Large intestine (tissue), 3 donors: Measurements from ENCODE around the gene ACOXL. TPM values are rescaled to one million over a fixed set of nuclear protein-coding genes. Genes with fewer than 3 reads are reported as not detected.
"Not testable (repeated sequence)": the region's sequence is repeated elsewhere in the genome, so short reads cannot be mapped to it uniquely, and the experiment has no call there.

Source experiments
- DNase-seq, 2 donors: peaks; one replicate each; pipeline versions ENCODE4 v3.0.0 to v3.0.0-alpha.2; 2013
- H3K27ac ChIP-seq: one replicate; pipeline ENCODE4 v1.5.1; 2013; ENCODE audit warnings: low read length
- H3K27me3 ChIP-seq: 2 replicates; pipeline ENCODE4 v1.6.1; 2013; ENCODE audit warnings: low read length; ENCODE audit not compliant: control insufficient read depth, insufficient read depth
- H3K36me3 ChIP-seq: 2 replicates; pipeline ENCODE4 v1.6.1; 2013; ENCODE audit warnings: low read length; ENCODE audit not compliant: control insufficient read depth, insufficient read depth
- H3K4me1 ChIP-seq: one replicate; pipeline ENCODE4 v1.6.1; 2013; ENCODE audit warnings: low read length; ENCODE audit not compliant: control insufficient read depth, insufficient read depth
- H3K4me3 ChIP-seq: one replicate; pipeline ENCODE4 v1.5.1; 2013; ENCODE audit warnings: low read length
- H3K9me3 ChIP-seq: one replicate; pipeline ENCODE4 v1.6.1; 2013; ENCODE audit warnings: mild to moderate bottlenecking, low read depth, low read length, moderate library complexity; ENCODE audit not compliant: control insufficient read depth
- WGBS: methylation state at CpG from one replicate; pipeline ENCODE4 v1.1.5; 2013; ENCODE audit warnings: low lambda C conversion rate; ENCODE audit not compliant: insufficient coverage; 5-methylcytosine and 5-hydroxymethylcytosine counted together
- polyA plus RNA-seq: library from polyadenylated mRNA; unstranded; fragments of 120-200 nt; gene quantifications from one replicate; pipeline ENCODE4 v1.2.1, GENCODE V29; 2013

The ACOXL gene
- polyA plus RNA-seq, 1 donor = 0.07 TPM

GRCh38 chr2:110960281-110960680 lies 227.9 kb downstream of the ACOXL start:
- Histone ChIP-seq H3K27me3 (no peaks in the 10 kb centered on the region), H3K9me3 (no peaks in the 10 kb centered on the region), H3K4me3 (no peak overlapping the region), H3K4me1 (peaks cover 21% of the 10 kb centered on the region), H3K27ac (no peak overlapping the region), H3K36me3 (no peaks in the 10 kb centered on the region)
- no CpG with 5 or more reads among the region's 10 CpGs for WGBS
- no peak for DNase-seq

GRCh38 chr2:110960954-110961353 lies 228.6 kb downstream of the ACOXL start:
- Histone ChIP-seq H3K27me3 (no peaks in the 10 kb centered on the region), H3K9me3 (no peaks in the 10 kb centered on the region), H3K4me1 (peaks cover 21% of the 10 kb centered on the region), H3K27ac (peak overlapping the region; percentile 66), H3K4me3 (no peak overlapping the region), H3K36me3 (no peaks in the 10 kb centered on the region)
- DNase-seq = peak; percentile 72 to 91
- no CpG with 5 or more reads among the region's 2 CpGs for WGBS

DNA sequence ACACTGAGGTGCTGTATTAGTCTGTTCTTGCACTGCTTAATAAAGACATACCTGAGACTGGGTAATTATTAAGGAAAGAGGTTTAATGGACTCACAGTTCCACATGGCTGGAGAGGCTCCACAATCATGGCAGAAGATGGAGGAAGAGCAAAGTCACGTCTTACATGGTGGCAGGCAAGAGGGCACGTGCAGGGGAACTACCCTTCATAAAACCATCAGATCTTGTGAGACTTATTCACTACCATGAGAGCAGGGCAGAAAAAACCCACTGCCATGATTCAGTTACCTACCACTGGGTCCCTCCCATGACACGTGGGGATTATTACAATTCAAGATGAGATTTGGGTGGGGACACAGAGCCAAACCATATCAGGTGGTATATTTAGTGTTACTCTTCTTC lies 229.3 kb downstream of the ACOXL start:
- not testable (repeated sequence) for H3K36me3 ChIP-seq, H3K27me3 ChIP-seq, DNase-seq, H3K9me3 ChIP-seq, H3K4me3 ChIP-seq
- Histone ChIP-seq H3K27ac (peak overlapping the region; percentile 66), H3K4me1 (peaks cover 21% of the 10 kb centered on the region)
- no CpG with 5 or more reads among the region's 3 CpGs for WGBS

DNA sequence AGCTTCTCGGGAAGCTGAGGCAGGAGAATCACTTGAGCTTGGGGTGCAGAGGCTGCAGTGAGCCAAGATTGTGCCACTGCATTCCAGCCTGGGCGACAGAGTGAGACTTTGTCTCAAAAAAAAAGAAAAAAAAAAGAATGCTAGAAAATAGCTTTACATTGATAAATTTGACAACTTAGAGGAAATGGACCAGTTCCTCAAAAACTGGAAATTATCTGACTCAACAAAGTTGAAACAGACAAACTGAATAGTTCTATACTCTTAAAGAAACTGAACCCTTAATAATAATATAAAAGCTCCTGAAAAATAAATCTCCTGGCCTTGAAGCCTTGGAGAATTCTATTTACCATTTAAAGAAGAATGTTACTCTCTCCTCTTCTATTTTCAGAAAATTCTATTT lies 237.3 kb downstream of the ACOXL start:
- no peak for DNase-seq
- WGBS = no CpG with 5 or more reads among the region's 2 CpGs
- H3K36me3 ChIP-seq = no peaks in the 10 kb centered on the region
- no peaks in the 10 kb centered on the region for H3K27me3 ChIP-seq
- no peaks in the 10 kb centered on the region for H3K9me3 ChIP-seq
- no peak overlapping the region for H3K27ac ChIP-seq
- H3K4me1 ChIP-seq = no peaks in the 10 kb centered on the region
- no peak overlapping the region for H3K4me3 ChIP-seq

GRCh38 chr2:110970201-110970600 lies 237.8 kb downstream of the ACOXL start:
- Histone ChIP-seq H3K9me3 (no peaks in the 10 kb centered on the region), H3K27me3 (no peaks in the 10 kb centered on the region), H3K36me3 (no peaks in the 10 kb centered on the region), H3K27ac (no peak overlapping the region), H3K4me1 (no peaks in the 10 kb centered on the region), H3K4me3 (no peak overlapping the region)
- DNase-seq = peak in 1 of 2 donors; percentile 64
- WGBS = 100% methylated on average over 1 of the region's 2 CpGs

GRCh38 chr2:110971811-110972210 lies 239.4 kb downstream of the ACOXL start:
- H3K4me3 ChIP-seq = no peak overlapping the region
- H3K27ac ChIP-seq = no peak overlapping the region
- DNase-seq = no peak
- WGBS = 83% methylated on average over 1 of the region's 2 CpGs
- no peaks in the 10 kb centered on the region for H3K36me3 ChIP-seq
- H3K9me3 ChIP-seq = no peaks in the 10 kb centered on the region
- no peaks in the 10 kb centered on the region for H3K27me3 ChIP-seq
- H3K4me1 ChIP-seq = no peaks in the 10 kb centered on the region

DNA sequence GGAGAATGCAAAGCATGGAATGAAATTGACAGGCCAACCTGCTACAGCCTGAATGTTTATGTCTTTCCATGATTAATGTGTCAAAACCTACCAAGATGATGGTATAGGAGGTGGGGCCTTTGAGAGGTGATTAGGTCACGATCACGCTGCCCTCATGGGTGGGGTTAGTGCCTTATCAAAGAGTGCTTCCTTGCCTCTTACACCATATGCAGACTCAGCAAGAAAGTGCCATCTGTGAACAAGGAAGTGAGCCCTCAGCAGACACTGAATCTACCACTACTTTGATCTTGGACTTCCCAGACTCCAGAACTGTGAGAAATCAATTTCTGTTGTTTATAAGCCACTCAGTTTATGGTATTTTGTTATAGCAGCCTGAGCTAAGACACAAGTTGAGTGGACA lies 240.9 kb downstream of the ACOXL start:
- Histone ChIP-seq H3K4me3 (no peak overlapping the region), H3K27me3 (no peaks in the 10 kb centered on the region), H3K36me3 (no peaks in the 10 kb centered on the region), H3K27ac (no peak overlapping the region), H3K4me1 (no peaks in the 10 kb centered on the region), H3K9me3 (no peaks in the 10 kb centered on the region)
- DNase-seq = no peak
- no CpG with 5 or more reads among the region's 2 CpGs for WGBS

GRCh38 chr2:110977403-110977802 lies 245.0 kb downstream of the ACOXL start:
- Histone ChIP-seq H3K4me3 (no peak overlapping the region), H3K27ac (no peak overlapping the region), H3K4me1 (no peaks in the 10 kb centered on the region), H3K9me3 (no peaks in the 10 kb centered on the region), H3K27me3 (no peaks in the 10 kb centered on the region), H3K36me3 (no peaks in the 10 kb centered on the region)
- no peak for DNase-seq
- 79% methylated on average over 2 of the region's 4 CpGs for WGBS

- Histone ChIP-seq H3K4me1 (peaks cover 5% of the 10 kb centered on the region), H3K27ac (no peak overlapping the region), H3K36me3 (no peaks in the 10 kb centered on the region), H3K27me3 (no peaks in the 10 kb centered on the region), H3K4me3 (no peak overlapping the region), H3K9me3 (no peaks in the 10 kb centered on the region)
- DNase-seq = no peak
- no CpG with 5 or more reads among the region's 6 CpGs for WGBS
Measured at GRCh38 chr2:110978148-110978547, 245.8 kb downstream of the ACOXL start.

DNA sequence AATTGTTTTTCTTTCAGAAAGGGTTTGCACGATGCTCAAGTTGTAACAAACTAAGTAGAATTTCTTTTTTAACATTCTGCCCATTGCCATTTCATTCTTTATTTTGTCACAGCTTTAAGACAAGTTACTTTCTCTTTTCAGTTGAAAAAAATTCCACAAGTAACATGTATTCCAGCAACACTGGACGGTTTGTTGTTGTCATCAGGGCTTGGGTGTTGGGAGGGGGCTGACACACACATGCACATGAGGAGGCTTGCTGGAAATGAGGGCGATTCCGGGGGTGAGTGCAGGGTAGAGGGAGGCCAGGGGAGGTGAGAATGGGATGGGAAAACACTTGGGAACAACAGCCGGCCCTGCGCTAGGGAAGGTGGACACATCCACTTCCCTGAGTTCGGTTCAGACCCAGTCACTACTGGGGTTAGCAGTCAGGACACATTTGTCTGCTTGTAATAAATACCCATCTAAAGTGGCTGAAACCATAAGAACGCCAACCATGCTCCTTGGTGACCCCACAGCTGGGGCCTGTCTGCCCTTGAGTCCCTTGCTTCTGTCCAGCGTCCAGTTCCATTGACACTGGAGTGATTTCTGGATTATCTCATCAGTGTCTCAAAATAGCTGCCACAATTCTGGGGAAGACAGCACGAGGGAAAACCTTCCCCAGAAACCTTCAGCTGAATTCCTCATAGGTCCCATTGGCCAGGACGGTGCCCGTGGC lies 246.5 kb downstream of the ACOXL start:
- Histone ChIP-seq H3K27me3 (no peaks in the 10 kb centered on the region), H3K9me3 (no peaks in the 10 kb centered on the region), H3K27ac (no peak overlapping the region), H3K4me3 (no peak overlapping the region), H3K4me1 (peaks cover 5% of the 10 kb centered on the region), H3K36me3 (no peaks in the 10 kb centered on the region)
- WGBS = 100% methylated on average over 1 of the region's 12 CpGs
- no peak for DNase-seq
